NCI-H345 treated with DMSO at 0.1 percent for 48 hours (cell line): ENCODE data around the gene FASTK.
A peak's percentile ranks its signal among the peaks of the same experiment; 100 is the strongest.

Experiments used
- DNase-seq: peaks from one replicate; lab custom pipeline; 2025; ENCODE audit not compliant: unreplicated experiment; lab: John Stamatoyannopoulos, UW

FASTK gene, protein sequence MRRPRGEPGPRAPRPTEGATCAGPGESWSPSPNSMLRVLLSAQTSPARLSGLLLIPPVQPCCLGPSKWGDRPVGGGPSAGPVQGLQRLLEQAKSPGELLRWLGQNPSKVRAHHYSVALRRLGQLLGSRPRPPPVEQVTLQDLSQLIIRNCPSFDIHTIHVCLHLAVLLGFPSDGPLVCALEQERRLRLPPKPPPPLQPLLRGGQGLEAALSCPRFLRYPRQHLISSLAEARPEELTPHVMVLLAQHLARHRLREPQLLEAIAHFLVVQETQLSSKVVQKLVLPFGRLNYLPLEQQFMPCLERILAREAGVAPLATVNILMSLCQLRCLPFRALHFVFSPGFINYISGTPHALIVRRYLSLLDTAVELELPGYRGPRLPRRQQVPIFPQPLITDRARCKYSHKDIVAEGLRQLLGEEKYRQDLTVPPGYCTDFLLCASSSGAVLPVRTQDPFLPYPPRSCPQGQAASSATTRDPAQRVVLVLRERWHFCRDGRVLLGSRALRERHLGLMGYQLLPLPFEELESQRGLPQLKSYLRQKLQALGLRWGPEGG

DNA sequence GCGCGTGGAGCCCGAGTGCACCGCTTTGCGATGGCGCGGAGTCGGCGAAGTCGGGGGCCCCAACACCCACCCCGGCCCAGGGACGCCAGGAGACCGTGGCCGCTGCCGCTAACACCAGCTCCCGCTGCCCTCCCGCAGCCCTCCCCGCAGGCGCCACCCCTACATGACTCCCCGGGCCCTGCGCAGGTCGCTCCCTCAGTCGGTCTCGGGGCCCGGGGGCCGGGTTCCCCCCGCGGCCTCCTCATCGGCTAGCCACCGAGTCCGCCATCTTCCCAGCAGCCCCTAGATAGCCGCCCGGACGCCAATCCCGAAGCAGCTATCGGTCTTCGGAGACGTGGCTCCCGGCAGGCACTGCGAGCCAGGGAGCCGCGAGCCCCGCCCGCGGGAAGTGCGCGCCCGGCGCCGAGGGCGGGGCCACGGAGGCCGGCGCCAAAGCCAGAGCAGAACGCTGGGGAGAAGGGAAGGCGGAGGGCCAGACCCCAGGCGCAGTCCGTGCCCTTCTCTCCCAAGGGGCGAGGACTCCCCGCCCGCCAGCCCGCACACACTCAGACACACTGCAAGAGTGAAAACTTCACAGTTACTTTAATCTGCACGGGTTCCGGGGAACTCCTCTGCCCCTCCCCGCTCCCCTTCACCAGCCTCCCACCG lies at the start of gene FASTK:
Gene FASTK (minus strand): TSS at position 288 of the 648 bp plus-strand sequence. CDS start 43 bp downstream, at position 245.
- DNase-seq = peak; percentile 83

DNA sequence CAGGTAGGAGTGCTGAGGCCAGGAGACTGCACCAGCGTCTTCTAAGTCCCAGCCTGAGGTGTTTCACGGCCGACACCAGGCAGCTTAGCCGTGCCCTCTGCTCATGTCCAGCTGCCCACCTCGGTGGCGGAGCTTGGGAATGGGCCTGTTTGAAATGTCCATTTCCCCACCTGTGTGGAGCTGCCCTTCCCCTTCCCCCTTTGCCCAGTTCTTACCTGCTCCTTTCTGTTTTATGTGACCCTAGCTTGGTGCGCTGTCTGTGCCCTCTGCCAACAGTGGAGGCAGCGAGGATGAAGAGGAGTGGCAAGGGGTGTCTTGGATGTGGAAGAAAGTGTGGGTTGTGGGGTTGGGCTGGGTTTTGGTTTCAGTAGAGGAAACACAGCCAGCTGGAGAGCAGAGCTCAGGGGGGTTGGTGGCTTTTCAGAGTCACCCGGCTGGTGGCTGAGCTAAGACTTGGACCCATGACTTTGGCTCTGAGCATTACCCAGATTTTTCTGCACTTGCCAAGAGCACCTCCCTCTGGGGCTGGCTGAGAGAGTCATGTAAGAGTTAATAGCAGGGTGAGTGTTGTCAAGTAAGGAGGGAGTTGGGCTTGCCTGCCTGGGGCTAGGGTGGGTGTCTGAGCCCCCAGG lies 49.5 kb upstream of the FASTK start:
- no peak for DNase-seq

DNA sequence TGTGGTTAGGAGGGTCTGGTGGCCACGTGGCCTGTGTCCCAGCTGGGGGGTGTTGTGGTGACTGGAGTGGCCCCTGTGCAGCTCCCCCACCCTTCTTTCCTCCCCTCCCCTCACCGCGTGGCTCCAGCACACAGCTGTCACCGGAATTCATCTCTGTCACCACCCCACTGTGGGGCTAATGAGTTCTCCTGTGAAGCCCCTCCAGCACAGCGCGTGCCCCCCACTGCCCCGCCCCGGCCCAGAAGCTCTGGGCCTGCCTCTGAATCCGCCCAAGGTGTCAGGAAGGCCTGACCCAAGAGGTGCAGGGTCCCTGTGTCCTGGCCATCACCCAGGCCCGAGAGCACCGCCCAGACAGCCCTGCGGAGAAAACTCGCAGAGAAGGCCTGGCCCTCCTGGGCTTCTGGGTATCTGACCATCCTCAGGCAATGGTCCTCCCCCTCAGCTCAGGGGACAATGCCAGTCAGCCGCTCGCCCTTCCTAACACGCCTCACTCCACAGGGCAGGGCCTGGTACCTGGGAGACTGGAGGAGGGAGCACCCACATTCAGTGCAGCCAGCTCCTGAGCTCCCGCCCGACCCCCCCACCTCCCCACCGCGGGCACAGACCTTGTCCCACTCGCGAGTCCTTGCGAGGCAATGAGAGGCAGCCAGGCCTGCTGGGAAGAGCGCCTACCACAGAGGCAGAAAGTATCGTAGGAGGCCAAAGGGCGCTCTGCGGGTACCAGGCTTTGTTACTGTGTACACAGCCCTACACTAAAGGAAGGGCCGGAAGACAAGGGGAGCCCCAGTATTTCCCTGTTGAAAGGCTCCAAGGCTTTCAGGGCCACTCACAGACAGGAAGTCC lies 48.7 kb upstream of the FASTK start:
- DNase-seq = no peak

DNA sequence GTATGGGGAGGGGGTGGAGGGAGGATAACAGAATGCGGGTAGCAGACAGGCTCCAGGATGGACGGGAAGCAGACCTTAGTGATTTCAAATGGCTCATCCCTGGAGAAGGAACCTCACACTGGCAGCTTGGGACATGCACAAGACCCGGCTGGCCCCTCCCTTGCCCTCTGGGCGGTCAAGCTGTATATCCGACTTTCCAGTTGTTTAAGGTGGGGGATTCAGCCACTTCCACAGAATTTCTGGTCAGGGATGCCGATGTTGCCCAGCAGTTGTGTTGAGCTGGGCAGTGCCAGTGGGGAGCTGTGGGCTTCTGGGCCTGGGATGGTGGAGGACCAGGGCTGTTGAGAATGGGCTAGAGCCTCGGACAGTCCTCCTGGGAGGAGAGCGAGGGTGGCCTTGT lies 48.1 kb upstream of the FASTK start:
- DNase-seq = no peak

DNA sequence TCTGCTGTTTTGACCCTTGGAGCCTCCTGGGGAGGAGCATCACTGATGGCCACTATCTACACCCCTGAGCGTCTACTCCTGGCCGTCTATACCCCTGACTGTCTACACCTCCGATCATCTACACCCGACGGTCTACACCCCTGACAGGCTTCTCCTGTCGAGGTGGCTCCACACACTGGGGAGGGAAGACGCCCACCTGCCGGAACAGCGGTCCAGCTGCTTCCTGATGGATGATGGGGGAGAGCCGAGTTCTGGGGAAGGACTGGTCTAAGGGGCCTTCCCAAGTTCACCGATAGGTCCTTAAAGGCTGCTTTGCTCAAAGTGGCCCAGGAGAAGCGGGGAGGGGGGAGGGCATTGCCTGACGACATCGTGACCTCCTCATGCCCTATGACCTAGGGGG lies 47.5 kb upstream of the FASTK start:
- DNase-seq = no peak

DNA sequence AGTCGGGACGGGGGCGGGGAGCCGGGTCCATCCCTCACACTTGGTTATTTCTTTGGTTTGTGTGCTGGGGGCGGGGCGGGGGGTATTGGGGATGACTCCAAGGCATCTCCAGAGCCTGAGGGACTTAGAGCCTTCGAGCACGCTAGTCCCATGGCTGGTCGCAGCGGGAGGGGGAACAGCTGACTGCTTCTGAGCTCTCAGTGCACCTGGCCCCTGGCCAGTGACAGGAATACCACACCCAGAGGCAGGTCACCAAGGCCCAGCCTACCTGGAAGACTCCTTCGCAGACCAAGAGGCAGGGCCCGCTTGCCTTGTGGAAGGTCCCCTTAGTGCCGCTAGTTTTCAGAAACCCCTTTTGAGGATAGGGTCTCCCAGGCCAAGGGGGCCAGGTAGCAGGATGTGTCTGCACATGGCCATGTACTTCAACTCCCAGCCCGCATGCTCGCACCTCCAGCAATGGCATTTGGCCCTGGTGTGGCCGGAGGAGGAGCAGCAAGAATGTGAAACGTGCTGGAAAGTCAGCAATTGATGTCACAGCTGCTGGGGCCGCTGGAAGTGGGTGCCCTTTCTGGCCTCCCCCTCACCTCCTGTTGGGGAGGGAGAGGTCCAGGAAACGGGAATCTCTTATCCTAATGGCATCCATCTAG lies 46.0 kb upstream of the FASTK start:
- no peak for DNase-seq

DNA sequence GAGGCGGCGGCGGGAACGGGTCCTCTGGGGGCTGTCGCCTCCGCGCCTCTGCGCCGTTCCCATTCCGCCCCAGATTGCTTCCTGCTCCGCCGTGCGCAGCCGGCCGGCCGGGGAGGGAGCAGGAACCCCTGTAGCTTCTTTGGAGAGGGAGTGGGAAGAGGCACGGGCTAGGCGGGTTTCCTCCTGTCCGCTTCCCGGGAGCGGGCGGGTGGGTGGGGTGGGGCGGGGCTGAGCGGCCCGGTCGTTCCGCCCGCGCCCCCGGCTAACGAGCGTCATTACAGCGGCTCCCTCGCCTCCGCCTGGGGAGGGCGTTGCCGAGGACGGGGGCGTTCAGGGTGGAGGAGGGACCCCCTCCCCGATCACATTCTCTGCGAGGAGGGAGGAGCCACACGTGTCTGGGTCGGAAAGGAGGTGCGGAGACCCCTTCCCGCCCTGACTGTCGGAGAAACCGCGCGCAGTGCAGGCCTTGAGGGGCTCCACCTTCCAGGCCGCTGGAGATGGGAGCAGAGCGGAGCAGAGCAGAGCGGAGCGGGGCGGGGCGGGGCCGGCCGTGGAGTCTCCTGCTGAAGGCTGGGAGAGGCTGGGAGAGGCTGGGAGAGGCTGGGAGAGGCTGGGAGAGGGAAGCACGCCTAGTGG lies 45.4 kb upstream of the FASTK start:
- no peak for DNase-seq

DNA sequence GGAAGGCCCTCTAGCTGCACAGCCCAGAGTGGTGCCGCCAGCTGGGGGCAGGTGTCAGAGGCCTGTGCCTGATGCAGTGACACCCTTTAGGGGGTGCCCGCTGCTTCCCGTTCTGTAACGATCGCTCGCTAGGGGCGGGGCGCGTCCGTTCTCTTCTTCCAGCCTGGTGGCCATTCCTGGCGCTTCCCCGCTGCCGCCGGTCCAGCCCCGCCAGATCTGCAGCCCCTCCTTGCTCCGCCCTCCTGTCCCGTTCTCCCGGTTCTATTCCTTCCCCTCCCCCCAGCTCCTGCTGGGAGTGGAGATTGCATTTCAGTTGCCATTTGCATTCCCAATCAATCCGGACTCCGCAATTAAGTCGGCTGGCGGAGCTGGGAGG lies 44.8 kb upstream of the FASTK start:
- no peak for DNase-seq

DNA sequence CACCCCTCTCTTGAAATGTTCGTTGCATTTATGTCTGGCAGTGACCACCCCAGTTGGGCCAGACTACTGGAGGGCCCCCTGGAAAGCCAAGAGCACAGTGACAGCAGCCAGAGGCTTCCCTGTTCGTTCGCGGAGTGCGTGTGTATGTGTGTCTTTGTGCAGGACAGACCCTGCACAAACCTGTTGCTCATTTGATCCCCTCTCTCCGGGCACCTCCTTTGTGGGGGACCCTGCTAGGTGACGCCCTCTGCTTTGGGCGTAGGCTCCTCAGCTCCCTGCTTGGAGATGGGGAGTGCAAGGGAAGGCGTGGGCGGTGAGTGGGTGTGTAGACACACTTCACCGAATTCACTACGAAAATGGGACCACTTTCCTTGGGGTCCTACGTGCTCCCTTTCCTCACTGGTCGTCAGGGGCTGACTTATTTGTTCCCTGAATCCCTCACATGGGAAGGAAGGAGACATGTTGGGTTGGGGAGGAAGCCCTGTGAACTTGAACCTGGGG lies 44.3 kb upstream of the FASTK start:
- DNase-seq = no peak

DNA sequence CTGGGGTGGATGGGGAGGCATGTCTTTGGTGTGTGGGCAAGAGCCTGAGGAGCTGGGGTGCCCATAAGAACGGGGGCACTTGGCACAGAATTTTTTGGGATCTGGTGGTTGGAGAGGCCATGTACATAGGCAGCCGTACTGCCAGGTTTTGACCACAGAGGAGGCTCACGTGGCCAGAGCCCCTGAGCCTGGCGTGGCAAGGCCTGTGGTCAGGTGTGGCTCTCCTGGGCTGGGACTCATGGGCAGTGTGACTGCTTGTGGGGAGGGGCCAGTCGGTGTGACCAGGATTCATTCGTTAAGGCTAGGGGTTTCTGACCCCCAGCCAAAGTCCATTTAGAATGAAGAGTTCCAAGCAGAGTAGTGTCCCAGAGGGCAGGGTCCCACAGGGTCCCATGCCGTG lies 43.9 kb upstream of the FASTK start:
- DNase-seq = no peak

DNA sequence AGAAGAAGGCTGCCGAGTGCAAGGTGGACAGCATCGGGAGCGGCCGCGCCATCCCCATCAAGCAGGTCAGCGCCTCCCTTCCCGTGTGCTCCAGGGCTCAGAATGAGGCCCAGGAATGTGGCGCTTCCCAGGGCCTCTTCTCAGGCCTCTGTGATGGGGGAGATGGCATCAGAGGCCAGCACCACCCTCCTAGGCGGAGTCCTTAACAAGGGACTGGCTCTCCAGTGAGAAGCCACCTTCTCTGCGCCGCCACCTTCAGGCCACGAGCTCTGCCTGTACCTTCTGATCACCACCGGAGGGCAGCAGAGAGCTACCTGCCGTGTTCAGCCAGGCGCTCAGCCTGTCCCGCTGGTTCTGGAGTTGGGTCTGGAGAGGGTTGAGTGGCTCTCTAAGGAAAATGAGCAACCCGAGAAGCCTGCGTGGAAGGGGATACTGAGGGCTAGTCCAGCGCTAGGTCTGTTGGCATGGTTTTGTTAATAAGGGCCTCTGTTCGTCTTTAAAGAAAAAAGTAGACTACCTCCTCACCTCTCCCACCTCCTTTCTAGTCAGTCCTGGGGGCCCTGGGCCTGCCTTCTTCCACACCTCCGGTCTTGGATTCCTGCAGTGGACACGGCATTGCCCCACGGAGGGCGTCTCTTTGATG lies 43.3 kb upstream of the FASTK start:
- peak; percentile 51 for DNase-seq

DNA sequence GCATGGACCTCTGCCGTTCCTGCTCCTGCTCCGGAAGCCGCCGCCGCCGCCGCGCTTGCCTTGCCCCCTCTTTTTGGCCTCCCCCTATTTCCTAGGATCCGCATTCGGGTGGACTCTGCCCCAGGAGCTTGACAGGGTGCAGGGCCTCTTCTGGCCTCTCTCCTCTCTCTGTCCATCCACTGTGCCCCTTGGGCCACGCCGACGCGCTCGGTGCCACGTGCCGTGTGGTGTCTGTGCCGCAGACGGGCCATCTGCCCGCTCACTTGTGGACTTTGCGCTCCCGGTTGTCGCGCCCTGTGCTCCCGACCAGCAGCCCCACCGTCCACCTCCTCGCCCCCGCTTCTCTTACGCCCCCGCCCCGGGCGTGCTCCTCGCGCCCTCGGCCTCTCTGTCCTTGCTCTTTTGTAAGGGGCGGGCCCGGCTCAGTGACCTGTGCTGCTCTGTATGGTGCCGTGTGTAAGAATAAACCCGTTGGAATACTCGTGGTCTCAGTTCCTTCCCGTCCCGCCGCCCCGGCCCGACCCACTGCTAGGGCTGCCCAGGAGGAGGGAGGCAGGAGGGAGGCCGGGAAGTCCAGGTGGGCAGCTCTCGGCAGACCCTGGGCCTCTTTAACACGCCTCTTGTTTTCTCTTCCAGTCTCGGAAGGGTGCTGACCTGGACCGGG lies 42.7 kb upstream of the FASTK start:
- DNase-seq = no peak

DNA sequence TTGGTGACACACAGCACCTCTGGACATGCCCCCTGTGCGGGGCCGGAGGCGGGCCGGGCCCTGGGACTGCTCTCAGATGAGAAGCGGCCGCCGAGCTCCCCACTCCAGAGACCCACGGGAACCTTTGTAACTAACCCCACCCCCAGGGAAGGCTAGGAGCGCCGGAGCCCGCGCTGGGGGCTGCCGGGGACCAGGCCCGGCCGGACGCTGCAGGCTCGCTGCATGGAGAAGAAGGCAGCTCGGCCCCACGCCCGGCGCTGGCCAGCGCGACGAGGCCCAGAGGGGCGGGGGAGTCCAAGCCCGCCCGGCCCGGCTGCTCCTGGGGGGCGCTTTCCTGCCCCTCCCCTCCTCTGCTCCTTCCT lies 42.2 kb upstream of the FASTK start:
- DNase-seq = no peak

DNA sequence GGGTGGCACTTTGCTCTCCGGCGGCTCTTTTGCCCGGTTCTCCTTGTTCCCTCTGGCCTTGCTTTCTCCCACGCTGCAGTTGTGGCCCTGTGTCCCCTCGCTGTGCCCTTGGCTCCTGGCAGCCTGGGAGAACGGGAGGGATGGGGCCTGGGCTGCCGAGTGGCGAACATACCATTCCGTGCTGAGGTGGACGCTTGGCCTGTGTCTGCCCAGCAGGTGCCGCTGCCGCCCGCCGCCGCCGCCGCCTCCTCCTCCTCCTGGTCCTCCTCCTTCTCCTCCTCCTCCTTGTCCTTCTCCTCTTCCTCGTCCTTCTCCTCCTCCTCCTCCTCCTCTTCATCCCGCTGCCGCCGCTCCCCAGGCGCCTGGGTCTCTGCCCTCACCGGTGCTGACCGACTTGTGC lies 41.7 kb upstream of the FASTK start:
- DNase-seq = no peak

DNA sequence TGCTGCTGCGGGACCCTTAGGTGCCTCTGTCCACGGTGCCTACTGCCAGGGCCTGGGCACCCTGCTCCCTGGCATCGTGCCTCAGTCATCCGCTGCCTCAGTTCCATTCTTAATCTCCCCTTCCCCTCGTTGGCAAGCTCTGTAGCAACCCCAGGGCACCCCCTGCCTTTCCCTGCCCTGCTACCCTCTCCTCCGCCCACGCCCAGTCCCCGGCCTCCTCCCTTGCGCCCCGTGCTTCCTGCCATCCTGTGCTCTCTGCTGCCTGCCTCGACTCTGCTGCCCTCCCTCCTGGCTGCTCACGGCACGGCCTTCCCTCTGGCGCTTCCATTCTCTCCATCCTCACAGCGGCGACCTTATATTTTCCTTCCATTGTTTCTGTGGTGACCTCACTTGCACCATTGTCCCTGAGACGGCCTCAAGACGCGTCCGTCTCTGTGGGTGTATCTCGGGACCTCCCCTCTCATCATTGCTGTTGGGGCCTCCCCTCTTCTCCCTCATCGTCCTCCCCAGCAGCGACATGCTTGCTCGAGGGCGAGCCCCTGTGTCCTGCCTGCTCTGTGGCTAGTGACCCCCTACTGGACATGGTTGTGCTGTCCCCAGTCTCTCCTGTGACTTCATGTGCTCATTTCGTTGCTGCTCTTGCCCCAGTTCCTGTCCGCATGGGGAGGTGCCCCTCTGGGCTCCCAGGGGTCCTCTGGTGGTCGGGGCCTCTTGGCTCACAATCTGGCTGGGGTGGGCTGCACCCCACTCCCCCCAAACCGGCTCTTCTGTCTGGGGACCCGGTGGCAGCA lies 41.0 kb upstream of the FASTK start:
- DNase-seq = no peak

DNA sequence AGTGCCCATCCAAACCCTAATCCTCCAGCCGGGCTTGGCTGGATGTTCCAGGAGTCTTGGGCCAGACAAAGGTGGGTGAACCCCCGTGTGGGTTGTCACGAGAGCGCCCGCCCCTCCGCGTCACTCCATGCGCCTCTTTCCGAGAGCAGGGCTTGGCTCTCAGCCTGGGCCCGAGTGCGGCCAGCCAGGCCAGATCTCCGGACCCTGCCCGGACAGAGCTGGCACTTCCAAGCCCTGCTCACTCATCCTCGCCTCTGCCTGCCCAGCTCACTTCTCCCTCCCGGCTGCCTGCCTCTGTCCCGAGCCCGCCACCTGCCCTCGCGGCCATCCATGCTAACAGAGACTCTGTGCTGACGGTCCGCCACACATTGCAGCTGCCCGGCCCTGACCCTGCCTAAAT lies 40.3 kb upstream of the FASTK start:
- no peak for DNase-seq

DNA sequence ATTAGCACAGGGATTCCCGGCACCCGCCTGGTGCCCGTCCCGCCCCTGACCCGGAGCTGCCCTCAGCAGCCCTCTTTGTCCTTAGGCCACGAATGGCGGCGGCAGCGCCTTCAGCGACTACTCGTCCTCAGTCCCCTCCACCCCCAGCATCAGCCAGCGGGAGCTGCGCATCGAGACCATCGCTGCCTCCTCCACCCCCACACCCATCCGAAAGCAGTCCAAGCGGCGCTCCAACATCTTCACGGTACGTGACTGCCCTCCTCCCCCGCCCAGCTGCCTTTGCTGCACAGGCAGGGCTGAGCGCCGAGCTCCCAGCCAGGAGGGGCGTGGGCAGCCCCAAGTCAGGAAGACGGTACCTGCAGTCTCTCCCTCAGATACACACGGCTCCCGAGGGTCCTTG lies 39.3 kb upstream of the FASTK start:
- DNase-seq = no peak

DNA sequence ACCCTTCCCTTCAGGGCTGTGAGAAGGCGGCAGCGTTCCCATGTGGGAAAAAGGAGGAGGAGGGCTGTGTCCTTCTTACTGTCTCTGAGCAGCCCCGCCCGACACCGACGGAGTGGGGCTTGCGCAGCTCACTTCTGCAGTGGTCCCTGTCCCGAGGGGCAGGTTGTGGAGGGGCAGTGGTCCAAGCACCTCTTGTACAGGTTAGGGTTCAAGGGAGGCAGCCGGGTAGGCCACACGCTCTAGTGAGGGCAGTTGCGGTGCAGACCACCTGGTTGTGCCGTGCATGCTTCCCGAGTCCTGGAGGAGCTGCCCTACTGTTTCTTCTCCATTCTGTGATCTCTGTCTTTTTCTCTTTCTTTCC lies 38.4 kb upstream of the FASTK start:
- DNase-seq = no peak
